ENCODE results near the gene FAM131A. TPM values are rescaled to one million over a fixed set of nuclear protein-coding genes. Genes with fewer than 3 reads are reported as not detected.

Gene FAM131A
- total and polyA plus RNA-seq, 10 of the 15 experiments (the other 5 are each of a cell fraction or from before 2014, with no cell fraction given): 0.31 to 4.5 (median 1.5) TPM

GRCh38 chr3:184314363-184314699 lies 23.1 kb upstream of the FAM131A start, which contains the start of gene EIF4G1 (continued):
- no peak for TF ChIP-seq RB1 (IDR thresholded peaks at IDR 0.05; ENCODE audit: borderline replicate concordance)
- no peak for TF ChIP-seq BCL3 (IDR thresholded peaks at IDR 0.05; ENCODE audit: borderline replicate concordance, insufficient read depth, low read depth, low read length, poor library complexity, severe bottlenecking)
- TF ChIP-seq NR2C1 (IDR thresholded peaks at IDR 0.05): no peak
- TF ChIP-seq ZNF592 (IDR thresholded peaks at IDR 0.05): no peak
- no peak for TF ChIP-seq HSF1 (IDR thresholded peaks at IDR 0.05; ENCODE audit: low read depth, low read length)
- no peak for TF ChIP-seq WRNIP1 (IDR thresholded peaks at IDR 0.05; ENCODE audit: borderline replicate concordance, low read depth, low read length)
- TF ChIP-seq CBX5 (IDR thresholded peaks at IDR 0.05; ENCODE audit: low read depth): no peak
- no peak for TF ChIP-seq STAT1 (conservative IDR thresholded peaks at IDR 0.05)
- no peak for TF ChIP-seq CEBPZ (IDR thresholded peaks at IDR 0.05; ENCODE audit: low read depth, low read length)
- TF ChIP-seq E4F1 (IDR thresholded peaks at IDR 0.05; ENCODE audit: borderline replicate concordance, partially characterized antibody): no peak
- no peak for TF ChIP-seq EED (IDR thresholded peaks at IDR 0.05; ENCODE audit: low read depth)
- no peak for TF ChIP-seq ZNF622 (IDR thresholded peaks at IDR 0.05)
- no peak for TF ChIP-seq PBX3 (IDR thresholded peaks at IDR 0.05; ENCODE audit: insufficient replicate concordance, low read depth, low read length)
- no peak for TF ChIP-seq SMARCA5 (IDR thresholded peaks at IDR 0.05)
